K562 (cell line): Measurements from ENCODE around the gene TMCO4. TPM values are rescaled to one million over a fixed set of nuclear protein-coding genes. Genes with fewer than 3 reads are reported as not detected.
A peak's percentile ranks its signal among the peaks of the same experiment; 100 is the strongest.

Experiments used
- ATAC-seq: fragments of 200-7000 bp; cut with Tn5 transposase; 3 replicates; pipeline ENCODE4 v1.9.1; 2020; ENCODE audit warnings: moderate library complexity
- BruUV-seq: library from RNA; stranded (reverse); fragments of 400-500 nt; replicated peaks from 2 replicates; lab custom pipeline; 2021; lab: Mats Ljungman, UMichigan
- CTCF ChIA-PET: fragments of 300-600 bp; formaldehyde crosslinking; extraction: SDS; loops from one replicate; lab custom pipeline; 2021; ENCODE audit warnings: low intra/inter-chr PET ratio; lab: Yijun Ruan, JAX
- POLR2A ChIA-PET: fragments of 300-600, 350-650 bp; sonication (Branson Sonifier 250); formaldehyde crosslinking; extraction: SDS; loops from one replicate; lab custom pipeline; 2021; ENCODE audit warnings: antibody characterized with exemption, inconsistent platforms; lab: Yijun Ruan, JAX
- DNase-seq, 4 experiments: peaks; one replicate each; pipeline versions ENCODE4 v3.0.0 to v3.0.0-alpha.2; 2011 to 2018; ENCODE audit warnings: low spot score in 3 of 4, mixed read lengths in 3 of 4; ENCODE audit errors: extremely low read depth in 1 of 4
- FAIRE-seq: peaks from 2 replicates; lab custom pipeline; 2011; peaks lifted over from hg19 to GRCh38; lab: Jason Lieb, UNC
- H2AFZ ChIP-seq: 2 replicates; pipeline ENCODE4 v1.6.0; 2011; ENCODE audit warnings: low read depth, low read length, control low read depth, inconsistent platforms
- H3K27ac ChIP-seq: fragments of 200-600 bp; 3 replicates; pipeline ENCODE4 v1.8.0; 2011; ENCODE audit warnings: low read depth, mild to moderate bottlenecking, control low read depth, inconsistent platforms, low read length, moderate library complexity, mixed read lengths; ENCODE audit errors: extremely low read depth
- H3K27me3 ChIP-seq, 2 experiments: fragments of 300-600 bp in 1 of 2; 2 replicates in 1 of 2; 3 replicates in 1 of 2; pipeline versions ENCODE4 v1.6.0 to v1.8.0; 2011; ENCODE audit warnings: inconsistent platforms in 2 of 2, low read length in 2 of 2, mild to moderate bottlenecking in 1 of 2, mixed read lengths in 1 of 2, moderate library complexity in 1 of 2; ENCODE audit not compliant: control insufficient read depth in 2 of 2, insufficient read depth in 2 of 2
- H3K36me3 ChIP-seq: fragments of 300-600 bp; 3 replicates; pipeline ENCODE4 v1.8.0; 2011; ENCODE audit warnings: mild to moderate bottlenecking, low read length, inconsistent platforms; ENCODE audit not compliant: control insufficient read depth, insufficient read depth
- H3K4me1 ChIP-seq, 2 experiments: fragments of 200-600 bp in 1 of 2; replicated peaks in 1 of 2; 2 replicates in 1 of 2; 3 replicates in 1 of 2; pipeline versions ENCODE4 v1.5.1 to v1.8.0; 2011; ENCODE audit warnings: inconsistent platforms in 2 of 2, low read length in 2 of 2, mild to moderate bottlenecking in 1 of 2, mixed read lengths in 1 of 2, moderate library complexity in 1 of 2; ENCODE audit not compliant: control insufficient read depth in 2 of 2, insufficient read depth in 2 of 2
- H3K4me2 ChIP-seq: 2 replicates; pipeline ENCODE4 v1.6.1; 2011; ENCODE audit warnings: low read length, control low read depth, inconsistent platforms, mixed read lengths; ENCODE audit not compliant: insufficient read depth
- H3K4me3 ChIP-seq: fragments of 200-600 bp; sonication (generic), shearing (Covaris generic); 2 replicates; pipeline ENCODE4 v1.5.1; 2016; ENCODE audit warnings: control low read depth, inconsistent platforms
- H3K79me2 ChIP-seq: fragments of 200-600 bp; 3 replicates; pipeline ENCODE4 v1.8.0; 2011; ENCODE audit warnings: low read length, inconsistent platforms; ENCODE audit not compliant: control insufficient read depth, insufficient read depth
- H3K9ac ChIP-seq, 2 experiments: 2 replicates each; pipeline versions ENCODE4 v1.6.0 to v1.6.1; 2011; ENCODE audit warnings: low read depth in 2 of 2, low read length in 2 of 2, control low read depth in 1 of 2, inconsistent platforms in 1 of 2, mild to moderate bottlenecking in 1 of 2, mixed read lengths in 1 of 2; ENCODE audit not compliant: insufficient read depth in 1 of 2
- H3K9me1 ChIP-seq: one replicate; pipeline ENCODE4 v1.6.0; 2011; ENCODE audit warnings: inconsistent platforms, mild to moderate bottlenecking, low read length, moderate library complexity; ENCODE audit not compliant: control insufficient read depth, insufficient read depth
- H3K9me3 ChIP-seq: replicated peaks from 2 replicates; pipeline ENCODE4 v1.5.1; 2011; ENCODE audit warnings: low read depth, low read length, inconsistent platforms; ENCODE audit not compliant: control insufficient read depth, insufficient read depth
- H4K20me1 ChIP-seq: replicated peaks from 2 replicates; pipeline ENCODE4 v1.6.1; 2011; ENCODE audit warnings: low read length, inconsistent platforms, mixed read lengths; ENCODE audit not compliant: control insufficient read depth, insufficient read depth
- BRF1 ChIP-seq: IDR thresholded peaks from 3 replicates; pipeline ENCODE4 v1.6.1; 2011; ENCODE audit warnings: borderline replicate concordance, mild to moderate bottlenecking; ENCODE audit not compliant: insufficient read length; ENCODE audit errors: extremely low read depth
- DMBX1 ChIP-seq: fragments of 250-450 bp; sonication (Bioruptor Pico); IDR thresholded peaks from 2 replicates; pipeline ENCODE4 v1.8.0; 2022; ENCODE audit warnings: inconsistent platforms, mild to moderate bottlenecking, moderate library complexity, borderline replicate concordance
- DPF2 ChIP-seq: fragments of 450-650 bp; IDR thresholded peaks from 2 replicates; pipeline ENCODE4 v1.6.1; 2016
- EHMT2 ChIP-seq: fragments of 450-650 bp; IDR thresholded peaks from 2 replicates; pipeline ENCODE4 v1.6.1; 2018; ENCODE audit warnings: antibody characterized with exemption
- HMG20B ChIP-seq: fragments of 250-450 bp; sonication (Bioruptor Pico); IDR thresholded peaks from 2 replicates; pipeline ENCODE4 v1.5.0; 2021; ENCODE audit warnings: mild to moderate bottlenecking
- NRF1 ChIP-seq, 2 experiments: fragments of 450-650 bp; IDR thresholded peaks in 1 of 2; conservative IDR thresholded peaks in 1 of 2; 2 replicates each; pipeline ENCODE4 v1.6.1; 2014; ENCODE audit warnings: mild to moderate bottlenecking in 2 of 2
- PRMT5 ChIP-seq: sonication (generic); formaldehyde crosslinking; IDR thresholded peaks from 2 replicates; pipeline ENCODE4 v1.5.0; 2020; ENCODE audit warnings: missing genetic modification reagents
- RCOR1 ChIP-seq, 2 experiments: IDR thresholded peaks; 2 replicates each; pipeline ENCODE4 v1.6.1; 2012; ENCODE audit warnings: low read depth in 2 of 2, low read length in 2 of 2, borderline replicate concordance in 1 of 2, improper control_type of control experiment in 1 of 2
- ZNF197 ChIP-seq: fragments of 200-800 bp; sonication (Bioruptor generic); IDR thresholded peaks from 2 replicates; pipeline ENCODE4 v1.6.1; 2016; ENCODE audit warnings: low read depth, missing genetic modification characterization, missing compliant biosample characterization
- ZNF263 ChIP-seq: sonication (generic); formaldehyde crosslinking; IDR thresholded peaks from 2 replicates; pipeline ENCODE4 v1.8.0; 2022; ENCODE audit warnings: mild to moderate bottlenecking, missing genetic modification reagents, borderline replicate concordance
- ZNF644 ChIP-seq: fragments of 200-800 bp; sonication (Bioruptor generic); IDR thresholded peaks from 2 replicates; pipeline ENCODE4 v1.6.1; 2016; ENCODE audit warnings: low read depth, missing genetic modification characterization, missing compliant biosample characterization
- WGBS: fragments of 100-300 bp; shearing (Covaris generic); methylation state at CpG from one replicate; pipeline ENCODE4 v1.1.6; 2016; ENCODE audit warnings: low coverage, mixed read lengths; ENCODE audit not compliant: insufficient coverage; ENCODE audit errors: missing lambda C conversion rate; 5-methylcytosine and 5-hydroxymethylcytosine counted together
- in situ Hi-C: fragments of 300-500 bp; cut with MboI; formaldehyde crosslinking; loops from 4 replicates; pipeline ENCODE4 v1.15.0; 2018; ENCODE audit warnings: inconsistent platforms, mixed read lengths
- intact Hi-C: fragments of 100-400 bp; cut with micrococcal nuclease; formaldehyde crosslinking; loops from 2 replicates; pipeline ENCODE4 v1.14.2; 2022
- polyA plus RNA-seq, 8 experiments: library from polyadenylated mRNA; depleted of rRNA in 4 of 8; stranded (reverse) in 5 of 8; unstranded in 3 of 8; fragments of >200 nt; fragmentation: Nextera tagmentation in 2 of 8; fragmentation: Illumina TruSeq in 1 of 8; extraction: Ambion mirVana in 2 of 8; extraction: Trizol in 1 of 8; gene quantifications; 2 replicates each; pipeline versions ENCODE4 v1.2.1 to v1.2.3, GENCODE V29; 2011 to 2014; ENCODE audit warnings: inconsistent platforms in 1 of 8, missing spikeins in 1 of 8
- total RNA-seq, 7 experiments: library from RNA; depleted of rRNA in 6 of 7; stranded (reverse); fragments of >200 nt in 6 of 7; fragmentation: Illumina TruSeq in 2 of 7; extraction: Trizol in 2 of 7; gene quantifications; 2 replicates each; pipeline versions ENCODE4 v1.2.1 to v1.2.3, GENCODE V29; 2011 to 2021; ENCODE audit warnings: low replicate concordance in 1 of 7
- TF ChIP-seq, protein P1 (sequence below): fragments of 450-650 bp; conservative IDR thresholded peaks from 2 replicates; pipeline ENCODE4 v1.6.1; 2016; ENCODE audit warnings: missing genetic modification characterization, low read depth, mild to moderate bottlenecking, missing compliant biosample characterization, moderate library complexity
- TF ChIP-seq, protein P2 (sequence below), 2 experiments: IDR thresholded peaks; 2 replicates each; pipeline ENCODE4 v1.6.1; 2011; ENCODE audit warnings: borderline replicate concordance in 1 of 2, control low read depth in 1 of 2, low read depth in 1 of 2, low read length in 1 of 2, mild to moderate bottlenecking in 1 of 2, mixed read lengths in 1 of 2, moderate library complexity in 1 of 2; ENCODE audit not compliant: insufficient read depth in 1 of 2, insufficient read length in 1 of 2, poor library complexity in 1 of 2, severe bottlenecking in 1 of 2; ENCODE audit errors: extremely low read depth in 1 of 2
- TF ChIP-seq, protein P3 (sequence below): fragments of 450-650 bp; formaldehyde crosslinking; IDR thresholded peaks from 2 replicates; pipeline ENCODE4 v1.4.0; 2020; ENCODE audit warnings: mild to moderate bottlenecking, moderate library complexity
- TF ChIP-seq, protein P4 (sequence below): sonication (generic); formaldehyde crosslinking; IDR thresholded peaks from 2 replicates; pipeline ENCODE4 v1.9.0; 2022; ENCODE audit warnings: mild to moderate bottlenecking, missing genetic modification reagents
- TF ChIP-seq, protein P5 (sequence below): fragments of 450-650 bp; IDR thresholded peaks from 2 replicates; pipeline ENCODE4 v1.6.1; 2017; ENCODE audit warnings: mild to moderate bottlenecking, moderate library complexity

The TMCO4 gene
- total and polyA plus RNA-seq, 9 of the 15 experiments (the other 6 are each of a cell fraction or from before 2014, with no cell fraction given) = 0.06 to 2.1 (median 1.2) TPM

DNA sequence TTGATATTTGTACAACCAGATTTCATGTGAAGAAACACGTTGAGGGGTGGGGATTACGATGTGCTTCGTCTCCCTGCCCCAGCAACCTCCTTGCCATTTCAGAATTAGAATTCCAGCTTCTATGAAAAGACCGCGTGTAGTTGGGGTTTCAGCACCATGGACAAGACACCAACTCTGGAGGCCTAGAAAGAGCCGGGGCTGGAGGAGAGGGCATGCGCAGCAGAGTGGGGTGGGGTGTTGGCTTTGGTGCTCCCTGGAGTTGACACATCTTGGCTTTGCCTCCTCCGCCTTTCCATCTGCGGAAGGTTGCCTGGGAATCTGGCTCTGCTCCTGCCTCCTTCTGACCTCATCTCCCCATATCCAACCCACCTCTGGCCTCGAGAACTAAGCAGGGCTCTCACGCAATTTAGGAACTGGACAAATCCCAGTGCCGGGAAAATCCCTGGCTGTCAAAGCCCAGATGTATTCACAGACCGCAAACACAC lies 123.2 kb downstream of the TMCO4 start:
- Histone ChIP-seq H3K9me1 (no peaks in the 10 kb centered on the region), H3K79me2 (no peaks in the 10 kb centered on the region), H3K27ac (no peak overlapping the region), H3K4me1 (peaks cover 0 to 9% of the 10 kb centered on the region in 2 experiments; a peak in 1 of 5 replicates), H2AFZ (no peak overlapping the region), H4K20me1 (peaks cover 32% of the 10 kb centered on the region), H3K4me2 (no peak overlapping the region), H3K27me3 (peaks cover 20 to 32% of the 10 kb centered on the region in 2 experiments), H3K9me3 (no peaks in the 10 kb centered on the region), H3K36me3 (no peaks in the 10 kb centered on the region), H3K9ac (no peak overlapping the region), H3K4me3 (no peak overlapping the region)
- ChIA-PET CTCF (no interaction called here), POLR2A (no interaction called here)
- ATAC-seq = peak; percentile 96
- BruUV-seq = no TSS peak
- WGBS = 4% methylated on average over 13 of the region's 13 CpGs
- FAIRE-seq = peak; percentile 92
- DNase-seq = peak; percentile 76 to 89 (median 84)
- in situ Hi-C loops = no loop called here
- intact Hi-C loops = no loop called here
- TF ChIP-seq EHMT2 = peak; percentile 99
- TF ChIP-seq, protein P1, sequence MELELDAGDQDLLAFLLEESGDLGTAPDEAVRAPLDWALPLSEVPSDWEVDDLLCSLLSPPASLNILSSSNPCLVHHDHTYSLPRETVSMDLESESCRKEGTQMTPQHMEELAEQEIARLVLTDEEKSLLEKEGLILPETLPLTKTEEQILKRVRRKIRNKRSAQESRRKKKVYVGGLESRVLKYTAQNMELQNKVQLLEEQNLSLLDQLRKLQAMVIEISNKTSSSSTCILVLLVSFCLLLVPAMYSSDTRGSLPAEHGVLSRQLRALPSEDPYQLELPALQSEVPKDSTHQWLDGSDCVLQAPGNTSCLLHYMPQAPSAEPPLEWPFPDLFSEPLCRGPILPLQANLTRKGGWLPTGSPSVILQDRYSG (tag) = 0 out of 2 replicates have a peak, but pooled peaks have one; percentile 70
- TF ChIP-seq, protein P2, sequence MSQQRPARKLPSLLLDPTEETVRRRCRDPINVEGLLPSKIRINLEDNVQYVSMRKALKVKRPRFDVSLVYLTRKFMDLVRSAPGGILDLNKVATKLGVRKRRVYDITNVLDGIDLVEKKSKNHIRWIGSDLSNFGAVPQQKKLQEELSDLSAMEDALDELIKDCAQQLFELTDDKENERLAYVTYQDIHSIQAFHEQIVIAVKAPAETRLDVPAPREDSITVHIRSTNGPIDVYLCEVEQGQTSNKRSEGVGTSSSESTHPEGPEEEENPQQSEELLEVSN (IDR thresholded peaks at IDR 0.05; ENCODE audit: borderline replicate concordance in 1 of 2, extremely low read depth in 1 of 2, insufficient read depth in 1 of 2, insufficient read length in 1 of 2, low read depth in 1 of 2, low read length in 1 of 2, poor library complexity in 1 of 2, severe bottlenecking in 1 of 2) = peak in 1 of 2 experiments; percentile 19
- peak; percentile 70; the same call in 1 of the 2 replicates for TF ChIP-seq PRMT5 (CRISPR knock-in tag)
- TF ChIP-seq, protein P3, sequence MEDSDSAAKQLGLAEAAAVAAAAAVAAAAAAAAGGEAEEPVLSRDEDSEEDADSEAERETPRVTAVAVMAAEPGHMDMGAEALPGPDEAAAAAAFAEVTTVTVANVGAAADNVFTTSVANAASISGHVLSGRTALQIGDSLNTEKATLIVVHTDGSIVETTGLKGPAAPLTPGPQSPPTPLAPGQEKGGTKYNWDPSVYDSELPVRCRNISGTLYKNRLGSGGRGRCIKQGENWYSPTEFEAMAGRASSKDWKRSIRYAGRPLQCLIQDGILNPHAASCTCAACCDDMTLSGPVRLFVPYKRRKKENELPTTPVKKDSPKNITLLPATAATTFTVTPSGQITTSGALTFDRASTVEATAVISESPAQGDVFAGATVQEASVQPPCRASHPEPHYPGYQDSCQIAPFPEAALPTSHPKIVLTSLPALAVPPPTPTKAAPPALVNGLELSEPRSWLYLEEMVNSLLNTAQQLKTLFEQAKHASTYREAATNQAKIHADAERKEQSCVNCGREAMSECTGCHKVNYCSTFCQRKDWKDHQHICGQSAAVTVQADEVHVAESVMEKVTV = no peak
- peak in 1 of 2 experiments; percentile 74; a peak in 1 of 4 replicates for TF ChIP-seq RCOR1 (IDR thresholded peaks at IDR 0.05; ENCODE audit: borderline replicate concordance in 1 of 2, low read depth in 2 of 2, low read length in 2 of 2)
- no peak for TF ChIP-seq DPF2
- peak; percentile 81; the same call in 1 of the 2 replicates for TF ChIP-seq DMBX1 (CRISPR knock-in tag)
- peak; percentile 57; the same call in 1 of the 2 replicates for TF ChIP-seq ZNF263 (CRISPR knock-in tag)
- TF ChIP-seq BRF1 = no peak
- TF ChIP-seq ZNF644 = peak; percentile 74; the same call in 1 of the 2 replicates
- TF ChIP-seq NRF1 (conservative IDR thresholded peaks at IDR 0.05 in 1 of 2, IDR thresholded peaks at IDR 0.05 in 1 of 2) = peak; percentile 84 to 87
- TF ChIP-seq, protein P4, sequence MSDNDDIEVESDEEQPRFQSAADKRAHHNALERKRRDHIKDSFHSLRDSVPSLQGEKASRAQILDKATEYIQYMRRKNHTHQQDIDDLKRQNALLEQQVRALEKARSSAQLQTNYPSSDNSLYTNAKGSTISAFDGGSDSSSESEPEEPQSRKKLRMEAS (CRISPR knock-in tag) = 0 out of 2 replicates have a peak, but pooled peaks have one; percentile 19
- TF ChIP-seq ZNF197 = 0 out of 2 replicates have a peak, but pooled peaks have one; percentile 61
- TF ChIP-seq, protein P5, sequence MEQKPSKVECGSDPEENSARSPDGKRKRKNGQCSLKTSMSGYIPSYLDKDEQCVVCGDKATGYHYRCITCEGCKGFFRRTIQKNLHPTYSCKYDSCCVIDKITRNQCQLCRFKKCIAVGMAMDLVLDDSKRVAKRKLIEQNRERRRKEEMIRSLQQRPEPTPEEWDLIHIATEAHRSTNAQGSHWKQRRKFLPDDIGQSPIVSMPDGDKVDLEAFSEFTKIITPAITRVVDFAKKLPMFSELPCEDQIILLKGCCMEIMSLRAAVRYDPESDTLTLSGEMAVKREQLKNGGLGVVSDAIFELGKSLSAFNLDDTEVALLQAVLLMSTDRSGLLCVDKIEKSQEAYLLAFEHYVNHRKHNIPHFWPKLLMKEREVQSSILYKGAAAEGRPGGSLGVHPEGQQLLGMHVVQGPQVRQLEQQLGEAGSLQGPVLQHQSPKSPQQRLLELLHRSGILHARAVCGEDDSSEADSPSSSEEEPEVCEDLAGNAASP = no peak
- no peak for TF ChIP-seq HMG20B (CRISPR knock-in tag)
